ENCODE data around the gene PAX8.
"Not testable (repeated sequence)": the region's sequence is repeated elsewhere in the genome, so short reads cannot be mapped to it uniquely, and the experiment has no call there.

PAX8 gene

GRCh38 chr2:113278742-113279139 is at the start of gene PAX8:
Gene PAX8, minus strand, starts transcription at chr2:113278921. Its CDS starts 527 bp downstream, at chr2:113278394.
- no peaks in the 10 kb centered on the region for H3K36me3 ChIP-seq (ENCODE audit: control insufficient read depth, insufficient read depth, low read length, severe bottlenecking)
- peak within 1 kb of the TSS; percentile 63 for H3K4me3 ChIP-seq (ENCODE audit: low read length)
- DNase-seq (ENCODE audit: low read depth) = no peak
- H3K9ac ChIP-seq (ENCODE audit: low read length) = peak within 1 kb of the TSS; percentile 60
- H3K27me3 ChIP-seq (replicated peaks; ENCODE audit: control insufficient read depth, insufficient read depth, low read length) = peaks cover 42% of the 10 kb centered on the region
- peaks cover 21% of the 10 kb centered on the region for H3K4me1 ChIP-seq (ENCODE audit: control insufficient read depth, insufficient read depth, low read length)
- no peaks in the 10 kb centered on the region for H3K9me3 ChIP-seq (ENCODE audit: control insufficient read depth, low read length)

GRCh38 chr2:113328043-113328442 is 49.3 kb upstream of the PAX8 start:
- Histone ChIP-seq H3K36me3 (ENCODE audit: control insufficient read depth, insufficient read depth, low read length, severe bottlenecking) (no peaks in the 10 kb centered on the region), H3K9me3 (ENCODE audit: control insufficient read depth, low read length) (no peaks in the 10 kb centered on the region), H3K9ac (ENCODE audit: low read length) (no peak overlapping the region), H3K27me3 (replicated peaks; ENCODE audit: control insufficient read depth, insufficient read depth, low read length) (no peaks in the 10 kb centered on the region), H3K4me3 (ENCODE audit: low read length) (no peak overlapping the region), H3K4me1 (ENCODE audit: control insufficient read depth, insufficient read depth, low read length) (peaks cover 45% of the 10 kb centered on the region)
- DNase-seq (ENCODE audit: low read depth) = no peak

DNA sequence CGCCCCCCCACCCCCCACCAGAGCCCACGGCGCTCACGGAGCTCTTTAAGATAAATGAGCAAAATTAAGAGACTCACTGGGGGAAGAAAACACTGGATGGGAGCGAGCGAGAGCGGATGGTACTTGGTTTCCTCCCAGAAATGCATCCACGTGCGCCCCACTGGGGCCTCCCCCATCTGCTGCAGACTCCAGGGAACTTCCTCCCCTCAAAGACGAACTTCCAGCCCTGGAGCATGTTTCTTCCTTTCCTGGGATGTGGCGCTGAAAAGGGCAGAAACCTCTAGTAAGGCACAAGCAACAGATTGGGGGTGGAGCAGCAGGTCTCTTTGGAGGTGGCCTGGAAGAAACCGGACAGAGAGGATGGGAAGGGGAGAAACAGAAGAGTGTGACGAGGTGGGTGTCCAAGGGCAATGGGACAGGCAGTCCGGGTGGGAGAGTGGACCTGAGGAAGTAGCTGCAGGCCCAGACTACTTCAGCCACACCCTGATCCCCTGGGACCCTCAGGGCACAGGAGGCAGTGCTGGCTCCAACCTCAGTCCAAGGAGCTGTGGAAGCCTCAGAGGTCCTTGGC is 46.5 kb upstream of the PAX8 start:
- Histone ChIP-seq H3K9ac (ENCODE audit: low read length) (peak overlapping the region; percentile 78), H3K4me3 (ENCODE audit: low read length) (peak overlapping the region; percentile 75), H3K4me1 (ENCODE audit: control insufficient read depth, insufficient read depth, low read length) (peaks cover 38% of the 10 kb centered on the region)
- not testable (repeated sequence) for H3K27me3 ChIP-seq (replicated peaks; ENCODE audit: control insufficient read depth, insufficient read depth, low read length); H3K36me3 ChIP-seq (ENCODE audit: control insufficient read depth, insufficient read depth, low read length, severe bottlenecking); H3K9me3 ChIP-seq (ENCODE audit: control insufficient read depth, low read length)
- DNase-seq (ENCODE audit: low read depth) = peak; percentile 5

GRCh38 chr2:113324684-113325160 is 46.0 kb upstream of the PAX8 start:
- no peaks in the 10 kb centered on the region for H3K9me3 ChIP-seq (ENCODE audit: control insufficient read depth, low read length)
- DNase-seq (ENCODE audit: low read depth) = peak; percentile 87
- H3K4me3 ChIP-seq (ENCODE audit: low read length) = peak overlapping the region; percentile 75
- H3K27me3 ChIP-seq (replicated peaks; ENCODE audit: control insufficient read depth, insufficient read depth, low read length) = no peaks in the 10 kb centered on the region
- peak overlapping the region; percentile 80 for H3K9ac ChIP-seq (ENCODE audit: low read length)
- H3K4me1 ChIP-seq (ENCODE audit: control insufficient read depth, insufficient read depth, low read length) = peaks cover 33% of the 10 kb centered on the region
- H3K36me3 ChIP-seq (ENCODE audit: control insufficient read depth, insufficient read depth, low read length, severe bottlenecking) = no peaks in the 10 kb centered on the region

DNA sequence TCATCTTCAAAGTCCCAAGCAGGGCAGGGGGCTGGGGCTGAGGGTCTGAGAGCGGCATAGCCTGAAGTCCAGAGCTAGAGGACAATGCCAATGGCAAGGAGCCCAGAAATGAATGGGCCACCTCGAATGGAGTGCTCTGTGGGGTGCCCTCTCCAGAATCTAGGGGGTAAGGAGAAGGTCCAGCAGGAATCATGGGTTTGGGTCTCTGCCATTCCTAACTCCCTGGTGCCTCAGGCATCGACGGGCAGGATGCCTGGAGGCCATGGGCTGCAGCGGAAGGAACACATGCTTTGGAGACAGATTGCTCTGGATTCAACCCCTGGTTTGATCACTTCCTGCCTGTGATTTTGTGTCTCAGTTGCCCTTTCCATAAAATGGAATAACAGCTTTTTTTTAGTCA is 44.4 kb upstream of the PAX8 start:
- H3K9ac ChIP-seq (ENCODE audit: low read length); H3K36me3 ChIP-seq (ENCODE audit: control insufficient read depth, insufficient read depth, low read length, severe bottlenecking); H3K27me3 ChIP-seq (replicated peaks; ENCODE audit: control insufficient read depth, insufficient read depth, low read length); H3K9me3 ChIP-seq (ENCODE audit: control insufficient read depth, low read length); DNase-seq (ENCODE audit: low read depth); H3K4me3 ChIP-seq (ENCODE audit: low read length): not testable (repeated sequence)
- peaks cover 17% of the 10 kb centered on the region for H3K4me1 ChIP-seq (ENCODE audit: control insufficient read depth, insufficient read depth, low read length)

DNA sequence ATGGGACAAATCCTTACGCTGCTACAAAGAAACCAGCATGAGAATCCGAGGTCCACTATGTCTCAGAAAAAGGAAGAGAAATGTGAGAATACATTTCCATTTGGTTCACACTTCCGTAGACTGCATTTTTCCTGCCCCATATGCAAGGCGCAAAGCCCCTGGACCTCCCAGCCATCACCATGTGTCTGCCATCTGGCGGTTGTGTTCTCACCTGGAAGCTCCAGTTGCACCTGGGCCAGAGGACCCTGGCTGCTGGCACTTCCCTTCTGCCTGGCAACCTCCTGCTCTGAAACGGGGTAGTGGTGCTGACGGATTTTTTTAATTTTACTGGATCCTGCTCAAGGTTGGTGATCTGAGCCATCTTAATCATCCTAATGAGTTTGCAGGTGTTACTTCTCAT is 41.4 kb upstream of the PAX8 start:
- H3K4me1 ChIP-seq (ENCODE audit: control insufficient read depth, insufficient read depth, low read length); H3K27me3 ChIP-seq (replicated peaks; ENCODE audit: control insufficient read depth, insufficient read depth, low read length); H3K9ac ChIP-seq (ENCODE audit: low read length); DNase-seq (ENCODE audit: low read depth); H3K36me3 ChIP-seq (ENCODE audit: control insufficient read depth, insufficient read depth, low read length, severe bottlenecking); H3K9me3 ChIP-seq (ENCODE audit: control insufficient read depth, low read length); H3K4me3 ChIP-seq (ENCODE audit: low read length): not testable (repeated sequence)

GRCh38 chr2:113318941-113319340 is 40.2 kb upstream of the PAX8 start:
- H3K4me3 ChIP-seq (ENCODE audit: low read length); H3K9ac ChIP-seq (ENCODE audit: low read length); H3K27me3 ChIP-seq (replicated peaks; ENCODE audit: control insufficient read depth, insufficient read depth, low read length); H3K4me1 ChIP-seq (ENCODE audit: control insufficient read depth, insufficient read depth, low read length); H3K9me3 ChIP-seq (ENCODE audit: control insufficient read depth, low read length); DNase-seq (ENCODE audit: low read depth); H3K36me3 ChIP-seq (ENCODE audit: control insufficient read depth, insufficient read depth, low read length, severe bottlenecking): not testable (repeated sequence)

DNA sequence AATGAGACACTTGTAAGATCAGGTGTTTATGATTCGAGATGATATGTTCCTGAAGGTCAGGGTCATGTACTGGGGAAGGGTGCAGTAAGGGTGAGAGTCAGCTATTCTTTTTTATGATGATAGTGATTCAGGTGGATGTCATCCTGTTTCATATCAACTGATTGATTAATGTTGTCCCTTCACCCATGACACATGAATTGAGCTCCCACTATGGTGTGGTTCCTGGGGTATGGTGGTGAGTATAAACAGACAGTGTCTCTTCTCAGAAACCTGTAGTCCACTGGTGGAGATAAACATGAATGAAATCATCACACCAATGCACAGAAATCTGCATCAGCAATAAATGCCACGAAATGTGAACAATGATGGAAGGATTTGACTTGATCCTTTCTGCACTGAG is 37.4 kb upstream of the PAX8 start:
- no peaks in the 10 kb centered on the region for H3K9me3 ChIP-seq (ENCODE audit: control insufficient read depth, low read length)
- no peak overlapping the region for H3K9ac ChIP-seq (ENCODE audit: low read length)
- no peaks in the 10 kb centered on the region for H3K36me3 ChIP-seq (ENCODE audit: control insufficient read depth, insufficient read depth, low read length, severe bottlenecking)
- no peak for DNase-seq (ENCODE audit: low read depth)
- H3K27me3 ChIP-seq (replicated peaks; ENCODE audit: control insufficient read depth, insufficient read depth, low read length) = no peaks in the 10 kb centered on the region
- peaks cover 8% of the 10 kb centered on the region for H3K4me1 ChIP-seq (ENCODE audit: control insufficient read depth, insufficient read depth, low read length)
- H3K4me3 ChIP-seq (ENCODE audit: low read length) = no peak overlapping the region

GRCh38 chr2:113314663-113315062 is 35.9 kb upstream of the PAX8 start:
- H3K4me1 ChIP-seq (ENCODE audit: control insufficient read depth, insufficient read depth, low read length); DNase-seq (ENCODE audit: low read depth); H3K9ac ChIP-seq (ENCODE audit: low read length); H3K9me3 ChIP-seq (ENCODE audit: control insufficient read depth, low read length); H3K4me3 ChIP-seq (ENCODE audit: low read length); H3K36me3 ChIP-seq (ENCODE audit: control insufficient read depth, insufficient read depth, low read length, severe bottlenecking); H3K27me3 ChIP-seq (replicated peaks; ENCODE audit: control insufficient read depth, insufficient read depth, low read length): not testable (repeated sequence)

- not testable (repeated sequence) for H3K36me3 ChIP-seq (ENCODE audit: control insufficient read depth, insufficient read depth, low read length, severe bottlenecking); DNase-seq (ENCODE audit: low read depth); H3K9me3 ChIP-seq (ENCODE audit: control insufficient read depth, low read length)
These were observed 35.5 kb upstream of the PAX8 start for GRCh38 chr2:113314176-113314575.

DNA sequence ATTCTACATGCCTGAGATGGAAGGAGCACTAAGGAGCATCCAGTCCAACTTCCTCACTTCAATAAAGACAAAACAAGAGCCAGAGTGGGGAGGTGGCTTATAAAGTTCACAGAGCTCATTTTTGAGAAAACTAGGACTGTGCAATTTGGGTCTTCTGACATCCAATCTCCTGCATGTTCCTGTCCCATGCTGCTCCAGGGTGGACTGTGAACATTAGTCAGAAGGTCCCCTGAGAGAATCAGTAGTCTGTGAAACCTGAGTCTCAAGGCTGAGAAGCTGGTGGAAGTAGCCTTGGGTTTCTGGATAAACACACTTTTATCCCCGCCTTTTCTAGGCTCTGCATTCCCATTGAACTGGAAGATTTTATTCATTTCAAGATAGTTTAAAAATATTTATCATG is 33.1 kb upstream of the PAX8 start:
- H3K4me3 ChIP-seq (ENCODE audit: low read length); H3K4me1 ChIP-seq (ENCODE audit: control insufficient read depth, insufficient read depth, low read length); H3K27me3 ChIP-seq (replicated peaks; ENCODE audit: control insufficient read depth, insufficient read depth, low read length); H3K9ac ChIP-seq (ENCODE audit: low read length); H3K36me3 ChIP-seq (ENCODE audit: control insufficient read depth, insufficient read depth, low read length, severe bottlenecking); H3K9me3 ChIP-seq (ENCODE audit: control insufficient read depth, low read length): not testable (repeated sequence)
- peak; percentile 62 for DNase-seq (ENCODE audit: low read depth)

More at GRCh38 chr2:113314176-113314575, 35.5 kb upstream of the PAX8 start:
- H3K4me1 ChIP-seq (ENCODE audit: control insufficient read depth, insufficient read depth, low read length); H3K27me3 ChIP-seq (replicated peaks; ENCODE audit: control insufficient read depth, insufficient read depth, low read length); H3K4me3 ChIP-seq (ENCODE audit: low read length); H3K9ac ChIP-seq (ENCODE audit: low read length): not testable (repeated sequence)

- H3K9me3 ChIP-seq (ENCODE audit: control insufficient read depth, low read length); H3K9ac ChIP-seq (ENCODE audit: low read length); H3K4me3 ChIP-seq (ENCODE audit: low read length); H3K36me3 ChIP-seq (ENCODE audit: control insufficient read depth, insufficient read depth, low read length, severe bottlenecking); H3K27me3 ChIP-seq (replicated peaks; ENCODE audit: control insufficient read depth, insufficient read depth, low read length); DNase-seq (ENCODE audit: low read depth); H3K4me1 ChIP-seq (ENCODE audit: control insufficient read depth, insufficient read depth, low read length): not testable (repeated sequence)
These were observed 32.5 kb upstream of the PAX8 start for GRCh38 chr2:113311191-113311590.
